Stimulated activated naive CD4-positive, alpha-beta T cell treated with Interleukin-2 at 50 U/mL for 16 hours (primary cell): ENCODE data around the gene MAN2B2.
"Not testable (repeated sequence)": the region's sequence is repeated elsewhere in the genome, so short reads cannot be mapped to it uniquely, and the experiment has no call there.

Experiments
- DNase-seq: peaks from one replicate; lab custom pipeline; 2025; lab: John Stamatoyannopoulos, UW

Gene MAN2B2

DNA sequence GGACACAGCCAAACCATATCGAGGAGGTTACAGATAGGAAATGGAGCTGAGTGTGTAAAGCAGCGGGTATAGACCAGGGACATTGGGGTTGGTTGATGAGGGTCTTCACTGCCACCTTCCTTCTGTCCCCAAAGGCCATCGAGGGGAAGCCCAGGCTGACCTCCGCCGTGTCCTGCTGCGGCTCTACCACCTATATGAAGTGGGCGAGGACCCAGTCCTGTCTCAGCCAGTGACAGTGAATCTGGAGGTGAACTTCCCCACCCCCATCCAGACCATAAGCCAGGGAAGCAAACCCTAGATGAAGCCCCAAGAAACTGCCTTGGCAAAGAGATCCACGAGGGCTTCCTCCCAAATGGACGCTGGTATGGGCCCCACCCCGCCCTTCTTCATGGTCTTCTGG is 42.3 kb downstream of the MAN2B2 start:
- DNase-seq = no peak

DNA sequence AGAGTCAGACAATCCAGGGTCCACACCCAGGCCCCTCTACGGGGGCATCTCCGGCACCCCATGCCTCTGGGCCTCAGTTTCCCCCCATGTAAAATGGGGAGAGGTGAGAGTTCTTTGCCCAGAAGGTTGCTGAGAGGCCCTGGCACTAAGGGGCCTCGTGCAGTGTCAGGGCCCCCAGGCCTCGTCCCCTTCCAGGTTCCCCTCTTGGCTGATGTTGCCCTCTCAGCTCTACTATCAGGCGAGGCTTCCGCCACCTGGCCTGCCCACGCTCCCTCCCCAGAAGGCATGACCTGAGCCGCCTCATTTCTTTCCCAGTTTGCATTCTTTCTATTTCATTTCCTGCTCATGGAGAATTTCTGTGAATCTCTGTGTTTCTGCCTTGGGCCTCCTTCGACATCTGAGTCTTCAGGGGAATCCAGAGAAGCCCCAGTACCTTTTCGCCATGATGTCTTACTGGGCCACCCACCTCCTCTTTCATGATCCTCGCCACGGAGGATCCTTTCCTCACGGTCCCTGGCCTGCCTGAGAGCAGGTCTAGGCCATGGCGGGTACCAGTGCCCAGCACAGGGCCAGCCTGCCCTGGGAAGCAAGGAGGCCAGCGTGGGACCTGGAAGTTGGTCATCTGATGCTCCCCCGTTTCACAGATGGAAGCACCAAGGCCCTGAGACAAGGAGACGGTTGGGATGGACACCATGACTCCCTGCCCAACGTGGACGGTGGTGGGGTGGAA is 43.6 kb downstream of the MAN2B2 start:
- DNase-seq = no peak

DNA sequence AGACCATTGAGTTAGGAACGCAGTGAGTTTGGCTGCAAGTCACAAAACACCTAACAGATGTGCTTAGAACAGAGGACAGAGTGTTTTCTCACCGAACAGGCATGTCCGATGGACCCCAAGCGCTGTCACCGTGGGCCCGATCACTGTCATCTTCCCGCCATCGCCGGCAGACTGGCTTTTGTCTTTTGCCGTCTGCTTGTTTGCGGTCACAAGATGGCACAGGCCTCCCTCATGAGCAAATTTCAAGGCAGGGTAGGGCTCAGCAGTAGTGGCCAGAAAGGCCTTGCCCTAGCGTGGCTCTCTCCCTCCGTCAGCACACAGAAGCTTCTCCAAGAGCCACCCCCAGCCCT is 44.1 kb downstream of the MAN2B2 start:
- DNase-seq = no peak

DNA sequence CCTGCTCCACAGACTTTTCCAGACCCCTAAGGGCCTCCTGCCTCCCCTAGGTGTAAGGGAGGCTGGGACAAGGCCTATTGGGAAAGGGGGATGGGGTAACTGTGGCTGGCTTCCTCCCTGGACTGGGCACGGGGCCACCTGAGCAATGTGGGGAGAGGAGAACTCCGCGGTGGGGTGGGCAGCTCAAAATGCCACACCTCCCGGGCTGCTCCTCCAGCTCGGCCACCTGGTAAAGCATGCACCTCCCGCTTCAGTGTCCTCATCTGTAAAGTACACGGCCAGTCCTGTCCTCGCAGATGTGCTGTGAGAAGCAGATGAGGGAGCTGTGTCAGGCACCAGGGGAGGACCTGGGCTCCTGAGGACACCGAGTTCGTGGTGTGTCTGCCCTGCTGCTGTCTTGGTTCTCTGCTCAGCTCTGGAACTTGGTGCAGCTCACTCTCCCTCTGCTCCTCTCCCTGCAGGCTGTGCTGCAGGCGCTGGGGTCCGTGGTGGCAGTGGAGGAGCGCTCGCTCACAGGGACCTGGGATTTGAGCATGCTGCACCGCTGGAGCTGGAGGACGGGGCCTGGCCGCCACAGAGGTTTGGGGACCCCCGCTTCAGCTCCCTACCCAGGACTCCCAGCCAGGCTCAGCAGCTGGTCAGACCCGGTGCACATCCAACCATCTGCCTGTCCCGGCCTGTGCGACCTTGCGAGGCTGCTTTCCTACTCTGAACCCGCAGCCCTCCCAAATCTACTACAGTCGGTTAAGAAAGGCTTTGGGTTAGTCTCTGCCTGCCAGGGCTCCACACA is 44.7 kb downstream of the MAN2B2 start:
- no peak for DNase-seq

DNA sequence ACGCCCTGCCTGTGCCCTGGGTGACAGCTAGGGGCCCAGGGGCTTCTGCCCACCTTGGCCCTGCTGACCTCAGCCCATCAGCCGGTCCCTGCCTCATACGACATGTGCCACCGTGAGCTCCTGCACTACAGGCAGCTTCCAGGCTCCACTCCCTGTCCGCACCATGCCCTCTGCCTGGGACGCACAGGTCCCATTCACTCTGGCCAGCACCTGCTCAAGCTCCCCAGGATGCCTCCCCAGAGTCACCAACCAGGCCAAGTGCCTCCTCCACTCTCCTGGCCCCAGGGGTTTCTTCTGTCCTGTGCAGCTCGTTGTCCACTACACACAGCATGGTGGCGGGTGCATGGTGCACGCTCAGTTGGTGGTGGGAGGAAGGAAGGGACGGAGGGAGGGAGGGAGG is 45.3 kb downstream of the MAN2B2 start:
- no peak for DNase-seq

DNA sequence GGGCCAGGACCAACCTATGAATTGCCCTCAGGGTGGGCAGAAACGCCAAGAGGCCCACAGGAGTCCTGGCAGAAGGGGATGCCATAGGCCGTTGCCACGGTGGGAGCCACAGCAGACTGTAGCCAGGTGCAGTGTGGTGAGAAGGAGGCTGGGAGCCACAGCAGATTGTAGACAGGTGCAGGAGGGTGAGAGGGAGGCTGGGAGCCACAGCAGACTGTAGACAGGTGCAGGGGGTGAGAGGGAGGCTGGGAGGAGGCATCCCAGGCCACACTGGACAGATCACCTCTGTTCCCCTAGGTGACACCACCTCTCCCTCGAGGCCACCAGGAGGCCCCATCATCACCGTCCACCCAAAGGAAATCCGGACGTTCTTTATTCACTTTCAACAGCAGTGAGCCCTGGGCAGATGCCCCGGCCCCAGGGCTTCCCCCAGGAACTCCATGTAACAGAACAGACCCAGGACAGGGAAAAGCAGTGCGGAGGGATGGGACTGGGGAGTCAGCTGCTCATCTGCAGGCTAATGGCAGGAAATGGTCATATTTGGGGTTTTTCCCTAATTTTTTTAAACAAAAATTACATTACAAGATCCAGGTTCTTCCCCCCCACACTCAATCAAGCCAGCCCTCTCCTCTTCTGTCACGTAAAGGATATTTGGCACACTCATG is 46.0 kb downstream of the MAN2B2 start:
- no peak for DNase-seq

DNA sequence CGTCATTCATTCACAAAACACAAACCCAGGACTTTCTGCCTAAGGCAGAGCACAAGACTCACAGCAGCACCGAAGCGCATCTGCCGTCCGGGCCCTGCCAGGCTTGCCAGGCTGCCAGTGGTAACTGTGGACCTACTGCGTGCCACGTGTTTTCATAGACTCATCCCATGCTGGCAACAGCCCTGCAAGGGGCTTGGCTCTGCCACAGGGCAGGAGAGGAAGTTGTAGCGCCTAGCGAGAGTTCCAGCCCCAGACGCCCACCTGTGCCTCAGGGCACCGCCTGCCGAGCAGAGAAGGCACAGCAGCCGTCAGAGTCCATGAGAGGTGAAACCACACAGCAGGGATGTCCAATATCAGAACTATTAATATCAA is 46.6 kb downstream of the MAN2B2 start:
- no peak for DNase-seq

DNA sequence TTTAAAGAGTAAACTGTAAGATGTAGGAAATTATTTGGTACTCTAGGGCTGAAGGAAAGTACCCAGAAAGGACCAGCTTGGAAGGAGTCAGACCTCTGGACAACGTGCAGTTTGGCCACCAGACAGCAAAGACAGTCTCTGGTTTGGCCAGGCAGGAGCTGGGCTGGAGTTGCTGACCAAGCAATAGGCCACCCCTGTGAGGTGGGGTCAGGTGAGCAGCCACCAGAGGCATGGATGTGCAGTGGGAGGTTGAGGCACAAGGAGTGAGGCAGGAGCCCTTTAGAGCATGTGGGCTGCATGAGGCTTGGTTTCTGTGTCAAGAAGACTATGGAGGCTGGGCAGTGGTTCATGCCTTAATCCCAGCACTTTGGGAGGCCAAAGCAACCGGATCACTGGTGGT is 47.8 kb downstream of the MAN2B2 start:
- no peak for DNase-seq

DNA sequence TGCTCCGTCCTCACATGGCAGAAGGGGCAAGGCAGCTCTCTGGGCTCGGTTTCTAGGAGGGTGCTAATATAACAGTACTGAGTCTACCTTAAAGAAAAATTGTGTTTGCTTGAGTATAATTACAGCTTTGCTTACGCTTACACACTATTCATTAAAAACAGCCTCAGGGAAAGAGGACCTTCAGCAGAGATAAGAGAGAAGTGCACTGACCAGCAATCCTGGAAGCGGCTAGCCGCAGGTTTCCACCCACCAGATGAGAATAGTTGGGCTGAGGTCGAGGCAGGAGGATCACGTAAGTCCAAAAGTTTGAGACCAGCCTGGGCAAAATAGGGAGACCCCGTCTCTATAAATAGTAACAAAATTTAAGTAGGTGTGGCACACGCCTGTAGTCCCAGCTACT is 50.3 kb downstream of the MAN2B2 start:
- no peak for DNase-seq

DNA sequence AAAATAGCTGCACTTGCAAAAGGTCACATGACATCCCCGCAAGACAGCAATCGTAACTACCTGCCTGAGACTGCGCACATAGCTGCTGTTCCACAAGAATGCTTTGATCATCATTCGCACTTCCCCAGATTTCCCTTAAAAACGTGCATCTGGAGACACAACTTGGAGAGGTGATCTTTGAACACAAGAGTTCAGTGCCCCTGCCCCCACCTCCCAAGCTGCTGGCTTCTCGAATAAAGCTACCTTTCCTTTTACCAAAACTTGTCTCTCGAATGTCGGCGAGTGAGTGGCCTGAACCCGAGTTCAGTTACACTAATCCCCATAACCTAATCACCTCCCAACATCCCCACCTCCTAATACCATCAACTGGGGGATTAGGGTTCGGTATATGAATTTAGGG is 51.1 kb downstream of the MAN2B2 start:
- DNase-seq = no peak

DNA sequence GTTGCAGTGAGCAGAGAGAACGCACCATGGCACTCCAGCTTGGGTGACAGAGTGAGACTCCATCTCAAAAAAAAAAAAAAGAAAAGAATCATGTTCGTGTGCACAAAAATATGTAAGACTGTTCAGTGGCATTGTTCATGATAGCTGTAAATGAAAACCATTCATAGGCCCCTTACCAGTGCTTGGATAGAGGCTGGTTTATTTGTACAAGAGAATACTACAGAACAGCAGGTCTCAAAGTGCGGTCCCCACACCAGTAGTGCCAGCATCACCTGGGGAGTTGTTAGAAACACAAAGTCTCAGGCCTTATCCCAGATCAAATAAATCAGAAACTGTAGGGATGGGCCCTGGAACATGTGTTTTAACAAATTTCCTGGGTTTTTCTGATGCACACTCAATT is 52.8 kb downstream of the MAN2B2 start:
- no peak for DNase-seq

DNA sequence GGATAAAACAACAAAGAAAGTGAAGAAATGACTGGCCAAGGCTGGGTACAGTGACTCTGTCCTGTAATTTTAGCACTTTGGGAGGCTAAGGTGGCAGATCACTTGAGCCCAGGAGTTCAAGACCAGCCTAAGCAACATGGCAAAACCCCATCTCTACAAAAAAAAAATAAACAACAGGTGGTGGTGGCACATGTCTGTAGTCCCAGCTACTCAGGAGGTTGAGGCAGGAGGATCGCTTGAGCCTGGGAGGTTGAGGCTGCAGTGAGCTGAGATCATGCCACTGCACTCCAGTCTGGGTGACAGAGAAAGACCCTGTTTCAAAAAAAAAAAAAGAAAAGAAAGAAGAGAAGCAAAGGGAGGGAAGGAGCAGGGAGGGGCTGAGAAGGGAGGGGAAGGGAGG is 53.5 kb downstream of the MAN2B2 start:
- DNase-seq = not testable (repeated sequence)

DNA sequence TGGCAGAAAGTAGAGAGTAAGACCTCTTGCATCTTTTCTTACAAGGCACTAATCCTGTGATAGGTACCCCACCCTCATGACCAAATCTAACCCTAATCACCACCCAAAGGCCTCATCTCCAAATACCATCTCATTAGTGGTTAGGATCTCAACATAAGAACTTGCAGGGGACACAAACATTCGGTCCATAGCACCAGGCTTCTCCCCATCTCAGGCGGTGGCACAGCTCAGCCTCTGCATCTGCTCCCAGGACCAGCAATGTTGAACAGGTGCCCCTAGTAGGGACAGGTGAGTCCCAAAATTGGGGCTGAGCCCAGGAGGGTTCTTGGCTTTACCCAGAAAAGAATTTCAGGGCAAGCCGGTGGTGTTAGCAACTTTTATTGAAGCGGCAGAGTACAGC is 57.1 kb downstream of the MAN2B2 start:
- no peak for DNase-seq

DNA sequence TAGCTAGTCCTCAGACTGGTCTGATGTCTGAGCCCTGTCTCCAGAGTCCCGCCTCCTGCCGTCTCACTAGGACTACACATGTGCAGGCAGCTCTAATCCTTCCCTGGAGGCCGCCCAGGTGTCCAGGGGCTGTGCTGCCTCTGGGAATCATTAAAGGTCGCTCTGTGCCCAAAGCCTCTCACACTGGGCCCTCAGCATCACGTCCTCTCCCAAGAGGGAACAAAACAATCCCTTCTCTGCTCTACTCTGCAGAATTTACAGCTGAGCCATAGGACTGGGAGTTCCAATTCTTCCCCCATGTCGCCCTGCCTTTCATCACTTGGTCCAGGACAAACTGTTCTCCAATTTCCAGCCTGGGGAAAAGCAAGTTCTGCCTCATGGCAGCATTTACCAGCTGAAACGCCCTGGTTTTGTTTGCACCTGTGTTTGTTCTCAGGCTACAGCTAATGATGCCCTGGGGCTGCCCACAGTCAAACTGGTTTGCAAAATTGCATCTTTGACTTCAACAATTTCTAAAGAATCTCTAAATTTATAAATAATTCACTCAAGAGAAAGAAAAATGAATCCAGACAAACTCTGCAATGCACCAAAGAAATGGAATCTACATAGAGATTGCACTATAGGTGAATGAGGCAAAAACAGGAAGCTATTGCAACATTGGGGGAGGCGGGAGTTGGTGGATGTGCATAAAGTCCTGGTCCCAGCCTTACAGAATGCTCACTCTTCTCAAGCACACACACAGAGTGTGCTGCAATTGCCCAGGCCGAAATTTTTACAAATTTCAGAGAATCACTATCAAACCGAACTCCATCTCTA is 58.3 kb downstream of the MAN2B2 start:
- DNase-seq = no peak

DNA sequence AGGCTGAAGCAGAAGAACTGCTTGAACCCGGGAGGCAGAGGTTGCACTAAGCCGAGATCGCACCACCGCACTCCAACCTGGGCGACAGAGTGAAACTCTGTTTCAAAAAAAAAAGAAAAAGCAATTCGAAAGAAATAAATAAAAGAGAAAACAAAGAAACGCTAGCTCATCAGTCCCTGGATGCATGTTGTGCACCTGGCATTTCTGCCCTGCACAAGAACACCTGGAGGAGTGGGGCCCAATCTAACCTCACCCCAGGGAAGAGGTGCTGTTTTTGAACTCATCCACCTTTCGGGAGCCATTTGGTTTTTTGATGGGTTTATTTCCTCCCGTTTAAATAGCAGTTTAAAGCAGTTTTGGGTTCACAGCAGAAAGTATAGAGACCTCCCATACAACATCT is 59.8 kb downstream of the MAN2B2 start:
- no peak for DNase-seq

DNA sequence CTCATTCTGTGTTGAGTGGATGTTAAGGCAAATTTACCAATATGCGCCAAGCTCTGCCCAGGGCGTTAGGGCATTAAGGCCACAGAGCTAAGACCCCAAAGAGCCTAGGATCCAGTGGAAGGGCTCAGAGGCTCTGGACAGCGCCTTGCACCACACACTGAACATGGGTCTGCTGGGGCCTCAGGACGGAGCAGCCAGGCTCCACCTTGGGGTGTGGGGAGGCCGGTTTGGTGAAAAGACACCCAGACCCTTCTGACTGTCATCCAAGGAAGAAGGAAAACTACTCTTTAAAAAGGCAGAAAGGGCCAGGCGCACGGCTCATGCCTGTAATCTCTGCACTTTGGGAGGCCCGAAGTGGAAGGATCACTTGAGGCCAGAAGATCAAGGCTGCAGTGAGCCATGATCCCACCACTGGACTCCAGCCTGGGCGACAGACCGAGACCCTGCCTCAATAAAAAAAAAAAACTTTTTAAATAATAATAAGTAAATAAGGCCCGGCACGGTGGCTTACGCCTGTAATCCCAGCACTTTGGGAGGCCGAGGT is 64.2 kb downstream of the MAN2B2 start:
- DNase-seq = no peak

DNA sequence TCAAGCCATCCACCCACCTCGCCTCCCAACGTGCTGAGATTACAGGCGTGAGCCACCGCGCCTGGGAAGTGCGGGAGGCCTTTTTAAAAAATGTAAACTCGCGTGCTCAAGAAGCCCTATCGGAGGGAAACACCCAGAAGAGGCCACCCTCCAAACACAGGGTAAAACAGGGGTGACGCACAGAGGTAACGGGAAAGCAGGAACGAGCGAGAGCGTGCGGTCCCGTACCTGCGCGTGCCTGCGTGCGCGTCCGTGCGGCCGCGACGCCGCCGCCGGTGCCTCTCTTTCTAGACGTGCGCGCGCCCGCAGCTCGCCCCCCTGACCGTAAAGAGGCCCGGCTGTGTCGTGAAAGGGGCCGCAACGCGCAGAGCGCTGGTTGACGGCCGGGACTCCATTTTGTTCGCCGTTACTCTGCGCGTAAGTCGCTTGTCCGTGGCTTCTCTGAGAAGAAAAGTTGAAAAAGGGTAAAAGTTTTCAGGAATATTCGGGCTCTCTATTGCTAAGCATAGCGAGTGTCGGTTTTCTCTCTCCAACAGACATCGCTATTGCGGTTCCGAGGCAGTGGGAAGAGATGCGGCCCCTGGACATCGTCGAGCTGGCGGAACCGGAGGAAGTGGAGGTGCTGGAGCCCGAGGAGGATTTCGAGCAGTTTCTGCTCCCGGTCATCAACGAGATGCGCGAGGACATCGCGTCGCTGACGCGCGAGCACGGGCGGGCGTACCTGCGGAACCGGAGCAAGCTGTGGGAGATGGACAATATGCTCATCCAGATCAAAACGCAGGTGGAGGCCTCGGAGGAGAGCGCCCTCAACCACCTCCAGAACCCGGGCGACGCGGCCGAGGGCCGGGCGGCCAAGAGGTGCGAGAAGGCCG is 65.5 kb downstream of the MAN2B2 start, which contains the start of gene MRFAP1:
TSS of gene MRFAP1 (plus strand) at position 394 of the 872 bp plus-strand sequence. CDS start at position 572, 178 bp downstream.
- peak; percentile 93 for DNase-seq

DNA sequence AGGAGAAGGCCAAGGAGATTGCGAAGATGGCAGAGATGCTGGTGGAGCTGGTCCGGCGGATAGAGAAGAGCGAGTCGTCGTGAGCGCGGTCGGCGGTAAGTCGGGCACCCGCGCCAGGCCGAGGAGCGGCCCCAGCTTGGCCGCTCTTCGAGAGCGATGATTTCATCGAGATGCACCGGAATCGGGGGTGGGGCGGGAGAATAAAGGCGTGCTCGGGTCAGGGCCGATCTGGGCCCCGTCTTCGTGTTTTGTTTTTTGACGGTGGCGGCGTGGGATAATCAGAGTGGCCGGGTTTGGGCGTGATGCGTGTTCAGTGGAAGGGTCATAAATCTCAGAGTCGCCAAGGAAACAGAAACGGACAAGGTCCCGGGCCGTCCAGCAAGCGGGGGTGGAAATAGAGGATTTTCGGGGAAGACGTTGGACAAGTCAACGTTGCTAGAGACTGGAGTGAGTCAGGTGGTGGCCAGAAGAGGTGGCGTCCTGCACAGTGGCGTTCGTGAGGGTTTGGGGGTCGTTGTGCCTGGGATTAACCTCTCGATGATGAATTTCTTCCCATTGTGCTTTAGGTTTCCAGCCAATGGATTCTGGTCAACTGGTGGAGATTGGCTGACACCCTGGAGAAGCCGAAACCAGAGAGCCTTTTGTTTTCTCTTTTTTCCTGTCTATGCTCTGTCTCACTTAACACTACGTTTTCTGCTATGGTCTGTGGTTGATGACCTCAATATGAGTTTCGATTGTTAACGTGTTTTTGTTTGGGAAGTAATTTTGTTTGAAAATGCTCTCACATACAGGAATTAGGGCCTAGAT is 66.4 kb downstream of the MAN2B2 start:
- peak; percentile 47 for DNase-seq

DNA sequence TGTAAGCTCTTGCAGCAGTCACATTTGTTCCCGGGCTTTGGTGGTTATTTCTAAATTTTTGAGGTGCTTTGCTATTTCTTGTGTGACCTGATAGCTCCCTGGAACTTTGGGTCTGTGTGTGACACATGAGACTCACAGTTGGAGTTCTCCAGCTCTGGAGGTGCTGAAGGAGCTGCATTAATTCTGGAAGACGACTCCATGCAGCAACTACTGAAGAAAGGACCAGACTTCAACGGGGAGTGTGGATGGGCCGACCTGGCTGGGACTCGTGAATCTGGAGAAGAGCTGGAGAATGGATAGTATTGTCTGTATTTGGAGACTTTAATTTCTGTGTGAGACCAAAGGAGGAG is 67.0 kb downstream of the MAN2B2 start:
- no peak for DNase-seq

DNA sequence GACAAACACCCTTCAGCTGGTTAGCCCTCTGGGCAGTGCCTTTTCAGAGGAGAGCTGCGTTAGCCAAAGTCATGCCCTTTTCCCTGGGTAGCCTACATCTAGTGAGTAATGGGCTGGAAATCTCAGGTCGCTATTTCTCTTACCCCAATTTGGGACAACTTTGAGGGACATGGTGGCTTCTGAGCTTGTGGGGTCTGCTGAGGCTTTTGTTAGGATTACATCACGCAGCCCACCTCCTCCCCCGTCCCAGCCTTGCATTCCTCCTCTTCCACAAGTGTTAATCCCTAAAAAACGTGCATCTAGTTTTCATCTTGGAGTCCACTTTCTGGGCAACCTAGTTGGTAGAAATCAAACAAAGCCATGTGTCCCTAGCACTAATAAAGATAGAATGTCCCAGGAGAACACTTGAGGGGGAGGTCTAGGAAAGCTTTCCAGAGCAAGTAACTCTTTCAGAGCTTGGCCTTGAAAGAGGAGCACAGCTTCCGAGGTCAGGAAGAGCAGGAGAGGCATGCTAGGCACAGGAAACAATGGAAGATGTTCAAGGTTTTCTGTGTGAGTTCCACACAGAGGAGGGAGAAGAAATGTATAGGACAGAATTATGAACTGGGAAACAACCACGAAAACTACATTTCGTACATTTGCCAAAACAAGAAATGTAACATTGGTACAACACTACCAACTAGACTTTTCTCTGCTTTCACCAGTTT is 68.3 kb downstream of the MAN2B2 start:
- no peak for DNase-seq
